Measurements from ENCODE around the gene KRT84. TPM values are rescaled to one million over a fixed set of nuclear protein-coding genes. Genes with fewer than 3 reads are reported as not detected.

KRT84 gene
- total RNA-seq, 1 donor from 2014 or later: not detected

DNA sequence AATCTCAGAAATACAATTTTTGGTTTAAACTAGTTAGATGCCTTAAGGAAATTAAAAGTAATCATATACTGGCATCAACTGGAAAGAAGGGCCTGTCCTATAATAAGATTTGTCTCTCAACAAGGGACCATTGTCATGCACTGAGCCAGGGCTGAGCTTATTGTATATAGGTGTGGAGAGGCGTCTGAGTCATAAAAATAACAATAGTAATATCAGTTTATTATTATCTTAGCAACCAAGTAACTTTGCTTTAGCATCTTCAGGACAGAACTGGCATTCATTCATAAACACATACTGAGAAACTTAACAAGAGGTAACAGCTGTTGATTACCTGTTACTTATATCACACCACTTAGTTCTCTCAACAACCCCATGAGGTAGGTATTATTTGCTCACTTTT is 41.6 kb upstream of the KRT84 start:
- no peak for DNase-seq (ENCODE audit: low read depth)
- TF ChIP-seq CTCF (conservative IDR thresholded peaks at IDR 0.05; ENCODE audit: low read depth, low read length): no peak
- no peak overlapping the region for H3K4me3 ChIP-seq (ENCODE audit: low read depth, low read length)

GRCh38 chr12:52426034-52426433 is 40.6 kb upstream of the KRT84 start:
- TF ChIP-seq CTCF (conservative IDR thresholded peaks at IDR 0.05; ENCODE audit: low read depth, low read length): no peak
- H3K4me3 ChIP-seq (ENCODE audit: low read depth, low read length): no peak overlapping the region
- DNase-seq (ENCODE audit: low read depth): no peak

DNA sequence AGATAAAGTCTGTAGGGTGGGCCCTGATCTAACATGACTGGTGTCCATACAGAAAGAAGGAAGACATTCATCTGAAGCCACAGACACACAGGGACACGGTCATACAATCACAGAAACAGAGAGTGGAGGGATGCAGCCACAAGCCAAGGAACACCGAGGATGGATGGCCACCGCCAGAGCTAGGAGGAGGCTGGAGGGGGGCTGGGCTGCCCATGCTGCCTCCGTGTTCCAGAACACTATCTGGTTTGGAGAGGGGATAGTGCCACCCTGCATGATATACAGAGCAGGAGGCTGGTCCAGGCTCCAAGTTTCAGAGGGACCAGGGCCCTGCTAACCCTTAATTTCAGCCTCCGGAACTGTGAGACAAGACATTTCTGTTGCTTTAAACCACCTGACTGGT is 40.0 kb upstream of the KRT84 start:
- no peak for TF ChIP-seq CTCF (conservative IDR thresholded peaks at IDR 0.05; ENCODE audit: low read depth, low read length)
- H3K4me3 ChIP-seq (ENCODE audit: low read depth, low read length): no peak overlapping the region
- no peak for DNase-seq (ENCODE audit: low read depth)

GRCh38 chr12:52423661-52424500 is 38.4 kb upstream of the KRT84 start:
- TF ChIP-seq CTCF (conservative IDR thresholded peaks at IDR 0.05; ENCODE audit: low read depth, low read length): no peak
- DNase-seq (ENCODE audit: low read depth): no peak

GRCh38 chr12:52423035-52423434 is 37.6 kb upstream of the KRT84 start:
- H3K4me3 ChIP-seq (ENCODE audit: low read depth, low read length): no peak overlapping the region
- no peak for TF ChIP-seq CTCF (conservative IDR thresholded peaks at IDR 0.05; ENCODE audit: low read depth, low read length)
- no peak for DNase-seq (ENCODE audit: low read depth)

More at GRCh38 chr12:52423661-52424500, 38.4 kb upstream of the KRT84 start:
- H3K4me3 ChIP-seq (ENCODE audit: low read depth, low read length): no peak overlapping the region

- no peak for TF ChIP-seq CTCF (conservative IDR thresholded peaks at IDR 0.05; ENCODE audit: low read depth, low read length)
- no peak overlapping the region for H3K4me3 ChIP-seq (ENCODE audit: low read depth, low read length)
- no peak for DNase-seq (ENCODE audit: low read depth)
Observed at GRCh38 chr12:52419656-52420055, 34.2 kb upstream of the KRT84 start.

Data from epithelial cell of proximal tubule (primary cell).